Neuronal stem cell (in vitro differentiated cells): ENCODE results near the gene MICAL2.

ENCODE experiments used
- DNase-seq: peaks from one replicate; pipeline ENCODE4 v3.0.0-alpha.2; 2013; ENCODE audit warnings: low spot score
- H2AFZ ChIP-seq: one replicate; pipeline ENCODE4 v1.6.1; 2013; ENCODE audit warnings: mild to moderate bottlenecking, low read length, inconsistent platforms
- H2AK5ac ChIP-seq: 2 replicates; pipeline ENCODE4 v1.6.1; 2013; ENCODE audit warnings: low read depth, mild to moderate bottlenecking, inconsistent platforms, low read length, moderate library complexity, mixed read lengths
- H2BK120ac ChIP-seq: 2 replicates; pipeline ENCODE4 v1.6.1; 2013; ENCODE audit warnings: low read depth, mild to moderate bottlenecking, inconsistent platforms, low read length, moderate library complexity, mixed read lengths
- H2BK12ac ChIP-seq: one replicate; pipeline ENCODE4 v1.6.1; 2013; ENCODE audit warnings: low read length, inconsistent platforms
- H2BK15ac ChIP-seq: 2 replicates; pipeline ENCODE4 v1.6.1; 2013; ENCODE audit warnings: mild to moderate bottlenecking, low read length, inconsistent platforms, mixed read lengths
- H2BK5ac ChIP-seq: one replicate; pipeline ENCODE4 v1.6.1; 2013; ENCODE audit warnings: inconsistent platforms, mild to moderate bottlenecking, low read length, moderate library complexity
- H3K14ac ChIP-seq: one replicate; pipeline ENCODE4 v1.6.1; 2013; ENCODE audit warnings: low read length, inconsistent platforms
- H3K18ac ChIP-seq: 2 replicates; pipeline ENCODE4 v1.6.1; 2013; ENCODE audit warnings: low read length, inconsistent platforms
- H3K23ac ChIP-seq: 2 replicates; pipeline ENCODE4 v1.6.1; 2013; ENCODE audit warnings: low read depth, mild to moderate bottlenecking, mixed read lengths, low read length, inconsistent platforms; ENCODE audit not compliant: poor library complexity
- H3K27ac ChIP-seq: replicated peaks from 3 replicates; pipeline ENCODE4 v1.5.1; 2013; ENCODE audit warnings: low read length, inconsistent platforms
- H3K27me3 ChIP-seq, 3 experiments: 2 replicates each; pipeline ENCODE4 v1.6.1; 2013; ENCODE audit warnings: low read length in 3 of 3, mild to moderate bottlenecking in 2 of 3, inconsistent platforms in 1 of 3, low read depth in 1 of 3, mixed read lengths in 1 of 3, moderate library complexity in 1 of 3; ENCODE audit not compliant: control insufficient read depth in 3 of 3, insufficient read depth in 3 of 3
- H3K36me3 ChIP-seq, 2 donors: replicated peaks in 1 of 2; 2 replicates each; pipeline ENCODE4 v1.6.1; 2013; ENCODE audit warnings: low read length in 2 of 2; ENCODE audit not compliant: control insufficient read depth in 2 of 2, insufficient read depth in 2 of 2
- H3K4ac ChIP-seq: 2 replicates; pipeline ENCODE4 v1.6.1; 2013; ENCODE audit warnings: inconsistent platforms, mild to moderate bottlenecking, low read length, moderate library complexity
- H3K4me1 ChIP-seq, 2 donors: 1 replicate in 1 of 2; 2 replicates in 1 of 2; pipeline ENCODE4 v1.6.1; 2013; ENCODE audit warnings: low read length in 2 of 2, low read depth in 1 of 2; ENCODE audit not compliant: control insufficient read depth in 2 of 2, insufficient read depth in 1 of 2
- H3K4me2 ChIP-seq: one replicate; pipeline ENCODE4 v1.6.1; 2013; ENCODE audit warnings: mild to moderate bottlenecking, low read length, inconsistent platforms; ENCODE audit not compliant: insufficient read depth, poor library complexity, severe bottlenecking
- H3K4me3 ChIP-seq, 2 donors: 2 replicates each; pipeline ENCODE4 v1.5.1; 2013; ENCODE audit warnings: low read length in 2 of 2, mild to moderate bottlenecking in 2 of 2, inconsistent platforms in 1 of 2, moderate library complexity in 1 of 2
- H3K79me1 ChIP-seq: one replicate; pipeline ENCODE4 v1.6.1; 2013; ENCODE audit warnings: low read depth, mild to moderate bottlenecking, inconsistent platforms, low read length, moderate library complexity
- H3K9ac ChIP-seq: one replicate; pipeline ENCODE4 v1.6.1; 2013; ENCODE audit warnings: mild to moderate bottlenecking, low read depth, low read length, inconsistent platforms; ENCODE audit not compliant: poor library complexity
- H3K9me3 ChIP-seq, 2 donors: replicated peaks in 1 of 2; 2 replicates each; pipeline versions ENCODE3 to v1.6.1; 2013; ENCODE audit warnings: low read length in 2 of 2, mild to moderate bottlenecking in 2 of 2, inconsistent platforms in 1 of 2, low read depth in 1 of 2, mixed read lengths in 1 of 2, moderate library complexity in 1 of 2; ENCODE audit not compliant: control insufficient read depth in 2 of 2, insufficient read depth in 1 of 2
- H4K8ac ChIP-seq: one replicate; pipeline ENCODE4 v1.6.1; 2013; ENCODE audit warnings: low read depth, mild to moderate bottlenecking, inconsistent platforms, low read length, moderate library complexity
- H4K91ac ChIP-seq: one replicate; pipeline ENCODE4 v1.6.1; 2013; ENCODE audit warnings: low read length, low read depth, mild to moderate bottlenecking, inconsistent platforms; ENCODE audit not compliant: poor library complexity
- WGBS, 2 donors: extraction: QIAGEN DNeasy Blood & Tissue Kit; methylation state at CpG; one replicate each; pipeline ENCODE4 v1.1.7; 2013; ENCODE audit warnings: missing lambda C conversion rate in 2 of 2, mixed read lengths in 1 of 2; ENCODE audit not compliant: insufficient read length in 2 of 2, insufficient replicate concordance in 1 of 2; ENCODE audit errors: extremely low coverage in 2 of 2; 5-methylcytosine and 5-hydroxymethylcytosine counted together

Gene MICAL2

GRCh38 chr11:12067796-12068357, 42.5 kb upstream of the MICAL2 start:
- Histone ChIP-seq H3K79me1 (no peaks in the 10 kb centered on the region), H2BK15ac (no peak overlapping the region), H4K8ac (no peak overlapping the region), H4K91ac (no peak overlapping the region), H3K9me3 (no peaks in the 10 kb centered on the region), H2BK120ac (no peak overlapping the region), H2AK5ac (no peak overlapping the region), H3K18ac (no peak overlapping the region), H3K4me2 (no peak overlapping the region), H3K4me1 (peaks cover 14 to 23% of the 10 kb centered on the region in 2 donors), H3K4ac (no peak overlapping the region), H3K23ac (no peak overlapping the region), H3K27ac (peak overlapping the region; percentile 48), H3K4me3 (no peak overlapping the region), H2BK12ac (no peak overlapping the region), H2BK5ac (no peak overlapping the region), H3K14ac (no peak overlapping the region), H2AFZ (peak overlapping the region; percentile 84), H3K9ac (no peak overlapping the region), H3K27me3 (no peaks in the 10 kb centered on the region), H3K36me3 (no peaks in the 10 kb centered on the region)
- DNase-seq = no peak
- WGBS, 2 donors = no CpG with 5 or more reads among the region's 5 CpGs

- no peak overlapping the region for H4K8ac ChIP-seq
- no peak overlapping the region for H2BK15ac ChIP-seq
- H4K91ac ChIP-seq = no peak overlapping the region
- H3K4me3 ChIP-seq = no peak overlapping the region
- H3K14ac ChIP-seq = no peak overlapping the region
- H3K4me1 ChIP-seq = peaks cover 14 to 23% of the 10 kb centered on the region in 2 donors
- no peak for DNase-seq
- peak overlapping the region; percentile 2 for H3K18ac ChIP-seq
- H2AFZ ChIP-seq = no peak overlapping the region
- H3K79me1 ChIP-seq = no peaks in the 10 kb centered on the region
- no peak overlapping the region for H2BK120ac ChIP-seq
- no peak overlapping the region for H3K9ac ChIP-seq
- no peaks in the 10 kb centered on the region for H3K36me3 ChIP-seq
- no peak overlapping the region for H3K4me2 ChIP-seq
- H3K9me3 ChIP-seq = no peaks in the 10 kb centered on the region
- no peaks in the 10 kb centered on the region for H3K27me3 ChIP-seq
- no peak overlapping the region for H3K23ac ChIP-seq
- no peak overlapping the region for H2AK5ac ChIP-seq
- no CpG with 5 or more reads among the region's 12 CpGs for WGBS, 2 donors
- H3K4ac ChIP-seq = no peak overlapping the region
- H3K27ac ChIP-seq = no peak overlapping the region
- H2BK12ac ChIP-seq = peak overlapping the region; percentile 70
- no peak overlapping the region for H2BK5ac ChIP-seq
These were observed 41.2 kb upstream of the MICAL2 start for GRCh38 chr11:12069066-12069676.

GRCh38 chr11:12070446-12071267, 39.7 kb upstream of the MICAL2 start:
- Histone ChIP-seq H2AFZ (no peak overlapping the region), H2BK15ac (peak overlapping the region; percentile 14), H3K14ac (no peak overlapping the region), H3K27me3 (no peaks in the 10 kb centered on the region), H3K4ac (no peak overlapping the region), H3K4me3 (no peak overlapping the region), H3K23ac (no peak overlapping the region), H3K79me1 (no peaks in the 10 kb centered on the region), H4K8ac (no peak overlapping the region), H3K4me2 (no peak overlapping the region), H2BK120ac (no peak overlapping the region), H3K36me3 (no peaks in the 10 kb centered on the region), H3K18ac (peak overlapping the region; percentile 39), H3K27ac (no peak overlapping the region), H2BK5ac (no peak overlapping the region), H2BK12ac (no peak overlapping the region), H2AK5ac (no peak overlapping the region), H3K9me3 (no peaks in the 10 kb centered on the region), H3K9ac (no peak overlapping the region), H4K91ac (no peak overlapping the region), H3K4me1 (peaks cover 14 to 23% of the 10 kb centered on the region in 2 donors)
- DNase-seq = no peak
- no CpG with 5 or more reads among the region's 14 CpGs for WGBS, 2 donors

- H4K91ac ChIP-seq = no peak overlapping the region
- no peak overlapping the region for H3K23ac ChIP-seq
- no peak overlapping the region for H2BK12ac ChIP-seq
- H3K4me3 ChIP-seq = no peak overlapping the region
- no peaks in the 10 kb centered on the region for H3K9me3 ChIP-seq
- H3K4ac ChIP-seq = no peak overlapping the region
- H3K79me1 ChIP-seq = no peaks in the 10 kb centered on the region
- H3K9ac ChIP-seq = no peak overlapping the region
- H3K27ac ChIP-seq = no peak overlapping the region
- DNase-seq = no peak
- H2BK5ac ChIP-seq = no peak overlapping the region
- H2BK15ac ChIP-seq = no peak overlapping the region
- no peak overlapping the region for H2BK120ac ChIP-seq
- H4K8ac ChIP-seq = no peak overlapping the region
- no peak overlapping the region for H2AFZ ChIP-seq
- H2AK5ac ChIP-seq = no peak overlapping the region
- no CpG with 5 or more reads among the region's 3 CpGs for WGBS, 2 donors
- no peak overlapping the region for H3K4me2 ChIP-seq
- no peak overlapping the region for H3K14ac ChIP-seq
- H3K27me3 ChIP-seq = no peaks in the 10 kb centered on the region
- no peaks in the 10 kb centered on the region for H3K36me3 ChIP-seq
- H3K4me1 ChIP-seq = peaks cover 14 to 24% of the 10 kb centered on the region in 2 donors
- no peak overlapping the region for H3K18ac ChIP-seq
These were observed 38.8 kb upstream of the MICAL2 start for GRCh38 chr11:12071574-12071973.
